ENCODE measurements around the gene RHBDD1. TPM values are rescaled to one million over a fixed set of nuclear protein-coding genes. Genes with fewer than 3 reads are reported as not detected.

Gene RHBDD1
- polyA plus RNA-seq, 1 donor from 2014 or later = 5.4 TPM

DNA sequence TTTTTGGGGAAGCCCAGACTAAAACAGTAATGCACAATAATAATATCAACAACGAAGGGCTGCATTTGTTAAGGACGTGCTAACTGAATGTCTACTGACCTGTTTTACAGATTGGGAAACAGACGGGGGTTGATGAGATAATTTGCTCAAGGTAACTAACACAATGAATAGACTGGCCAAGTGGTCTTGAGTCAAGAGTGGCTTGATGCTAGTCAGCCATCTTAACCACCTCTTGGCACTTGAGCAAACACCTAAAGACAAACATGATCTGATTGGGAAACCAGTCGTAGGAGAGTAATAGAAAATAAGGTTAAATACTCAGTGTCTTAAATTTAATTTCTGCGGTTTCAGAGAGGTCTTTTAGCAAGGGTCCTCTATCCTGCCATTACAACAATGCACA is 14.2 kb downstream of the RHBDD1 start:
- no peak for TF ChIP-seq POLR2AphosphoS5 (IDR thresholded peaks at IDR 0.05)
- no peak for TF ChIP-seq MXI1 (conservative IDR thresholded peaks at IDR 0.05; ENCODE audit: poor library complexity, severe bottlenecking)
- no peak for TF ChIP-seq TAF1 (IDR thresholded peaks at IDR 0.05; ENCODE audit: low read depth)
- TF ChIP-seq RAD21 (conservative IDR thresholded peaks at IDR 0.05) = no peak
- no peak for TF ChIP-seq SMC3 (conservative IDR thresholded peaks at IDR 0.05; ENCODE audit: poor library complexity)
- no peak for TF ChIP-seq REST (IDR thresholded peaks at IDR 0.05; ENCODE audit: borderline replicate concordance)
- TF ChIP-seq, protein P1, sequence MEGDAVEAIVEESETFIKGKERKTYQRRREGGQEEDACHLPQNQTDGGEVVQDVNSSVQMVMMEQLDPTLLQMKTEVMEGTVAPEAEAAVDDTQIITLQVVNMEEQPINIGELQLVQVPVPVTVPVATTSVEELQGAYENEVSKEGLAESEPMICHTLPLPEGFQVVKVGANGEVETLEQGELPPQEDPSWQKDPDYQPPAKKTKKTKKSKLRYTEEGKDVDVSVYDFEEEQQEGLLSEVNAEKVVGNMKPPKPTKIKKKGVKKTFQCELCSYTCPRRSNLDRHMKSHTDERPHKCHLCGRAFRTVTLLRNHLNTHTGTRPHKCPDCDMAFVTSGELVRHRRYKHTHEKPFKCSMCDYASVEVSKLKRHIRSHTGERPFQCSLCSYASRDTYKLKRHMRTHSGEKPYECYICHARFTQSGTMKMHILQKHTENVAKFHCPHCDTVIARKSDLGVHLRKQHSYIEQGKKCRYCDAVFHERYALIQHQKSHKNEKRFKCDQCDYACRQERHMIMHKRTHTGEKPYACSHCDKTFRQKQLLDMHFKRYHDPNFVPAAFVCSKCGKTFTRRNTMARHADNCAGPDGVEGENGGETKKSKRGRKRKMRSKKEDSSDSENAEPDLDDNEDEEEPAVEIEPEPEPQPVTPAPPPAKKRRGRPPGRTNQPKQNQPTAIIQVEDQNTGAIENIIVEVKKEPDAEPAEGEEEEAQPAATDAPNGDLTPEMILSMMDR (IDR thresholded peaks at IDR 0.05; ENCODE audit: poor library complexity, severe bottlenecking) = no peak
- TF ChIP-seq EZH2 (IDR thresholded peaks at IDR 0.05; ENCODE audit: borderline replicate concordance, insufficient read depth, low read length, poor library complexity, severe bottlenecking) = no peak
- TF ChIP-seq EP300 (conservative IDR thresholded peaks at IDR 0.05; ENCODE audit: poor library complexity, severe bottlenecking) = no peak

DNA sequence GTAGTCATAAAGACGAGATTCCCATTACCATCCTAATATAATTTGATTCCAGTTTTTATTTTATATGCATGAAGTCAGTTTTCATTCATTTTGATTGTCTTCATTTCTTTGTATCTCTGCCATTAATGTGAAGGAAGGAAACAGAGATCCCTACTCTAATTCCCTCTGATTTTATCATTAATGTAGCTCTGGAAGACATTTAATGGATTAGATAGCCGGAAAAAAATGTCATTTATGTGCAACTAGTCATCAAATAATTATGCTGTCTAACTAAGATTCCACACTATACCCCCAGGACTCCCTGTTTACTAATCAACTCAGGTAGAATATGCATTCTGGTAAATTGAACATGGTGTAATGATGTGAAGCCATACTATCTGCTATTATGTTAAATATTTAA is 19.9 kb downstream of the RHBDD1 start:
- no peak for TF ChIP-seq EZH2 (IDR thresholded peaks at IDR 0.05; ENCODE audit: borderline replicate concordance, insufficient read depth, low read length, poor library complexity, severe bottlenecking)
- TF ChIP-seq MXI1 (conservative IDR thresholded peaks at IDR 0.05; ENCODE audit: poor library complexity, severe bottlenecking) = no peak
- TF ChIP-seq REST (IDR thresholded peaks at IDR 0.05; ENCODE audit: borderline replicate concordance) = no peak
- TF ChIP-seq SMC3 (conservative IDR thresholded peaks at IDR 0.05; ENCODE audit: poor library complexity) = no peak
- no peak overlapping the region for H2AFZ ChIP-seq (ENCODE audit: low read depth, low read length)
- no peaks in the 10 kb centered on the region for H3K9me2 ChIP-seq (ENCODE audit: insufficient read depth, low read length)
- H3K79me2 ChIP-seq (replicated peaks; ENCODE audit: insufficient read depth, low read length) = no peaks in the 10 kb centered on the region
- H3K9me3 ChIP-seq (ENCODE audit: low read length) = no peaks in the 10 kb centered on the region
- H3K9ac ChIP-seq (ENCODE audit: low read length) = no peak overlapping the region
- H3K4me2 ChIP-seq (ENCODE audit: low read length) = no peak overlapping the region
- H3K36me3 ChIP-seq (ENCODE audit: insufficient read depth, low read length) = no peaks in the 10 kb centered on the region
- no peak overlapping the region for H3K4me3 ChIP-seq (ENCODE audit: low read length)
- no peaks in the 10 kb centered on the region for H3F3A ChIP-seq (ENCODE audit: insufficient read depth, low read length, poor library complexity, severe bottlenecking)
- H3K27me3 ChIP-seq (ENCODE audit: insufficient read depth, low read depth, low read length) = no peaks in the 10 kb centered on the region
- no peaks in the 10 kb centered on the region for H4K20me1 ChIP-seq (ENCODE audit: insufficient read depth)
- H3K27ac ChIP-seq (ENCODE audit: low read length) = peak overlapping the region; percentile 28

More for the DNA sequence above, 14.2 kb downstream of the RHBDD1 start:
- Histone ChIP-seq H3K9ac (ENCODE audit: low read length) (no peak overlapping the region), H3K27me3 (ENCODE audit: insufficient read depth, low read depth, low read length) (no peaks in the 10 kb centered on the region), H3K79me2 (replicated peaks; ENCODE audit: insufficient read depth, low read length) (no peaks in the 10 kb centered on the region), H3F3A (ENCODE audit: insufficient read depth, low read length, poor library complexity, severe bottlenecking) (no peaks in the 10 kb centered on the region), H3K4me2 (ENCODE audit: low read length) (no peak overlapping the region), H3K27ac (ENCODE audit: low read length) (no peak overlapping the region), H3K9me2 (ENCODE audit: insufficient read depth, low read length) (no peaks in the 10 kb centered on the region), H3K4me3 (ENCODE audit: low read length) (no peak overlapping the region), H3K9me3 (ENCODE audit: low read length) (no peaks in the 10 kb centered on the region), H3K36me3 (ENCODE audit: insufficient read depth, low read length) (no peaks in the 10 kb centered on the region), H4K20me1 (ENCODE audit: insufficient read depth) (no peaks in the 10 kb centered on the region), H2AFZ (ENCODE audit: low read depth, low read length) (no peak overlapping the region)
